ENCODE results near the gene RNF38. TPM values are rescaled to one million over a fixed set of nuclear protein-coding genes. Genes with fewer than 3 reads are reported as not detected.

RNF38 gene
- total and polyA plus RNA-seq, 9 of the 15 experiments (the other 6 are each of a cell fraction or from before 2014, with no cell fraction given) = 1.6 to 9.8 (median 4.5) TPM

- WGBS (ENCODE audit: insufficient coverage, low coverage, missing lambda C conversion rate) = no CpG with 5 or more reads among the region's 3 CpGs
- CTCF ChIA-PET (ENCODE audit: low intra/inter-chr PET ratio) = no interaction called here
- no peak for FAIRE-seq
Measured at GRCh38 chr9:36363448-36363847, 36.6 kb downstream of the RNF38 start.

More at GRCh38 chr9:36363448-36363847, 36.6 kb downstream of the RNF38 start:
- H3K27ac ChIP-seq (ENCODE audit: extremely low read depth, low read depth, low read length) = no peak overlapping the region
- intact Hi-C loops (cut with micrococcal nuclease) (no loop called here), in situ Hi-C loops (cut with MboI) (no loop called here)
- DNase-seq (ENCODE audit: extremely low read depth in 1 of 4, low spot score in 3 of 4) = no peak
- ATAC-seq = no peak
- no peaks in the 10 kb centered on the region for H3K9me3 ChIP-seq (replicated peaks; ENCODE audit: control insufficient read depth, insufficient read depth, low read depth, low read length)
- H4K20me1 ChIP-seq (replicated peaks; ENCODE audit: control insufficient read depth, insufficient read depth, low read length) = no peaks in the 10 kb centered on the region
- no peaks in the 10 kb centered on the region for H3K79me2 ChIP-seq (ENCODE audit: control insufficient read depth, insufficient read depth, low read length)
- H3K9ac ChIP-seq (ENCODE audit: insufficient read depth in 1 of 2, low read depth in 2 of 2, low read length in 2 of 2) = no peak overlapping the region
- POLR2A ChIA-PET = no interaction called here
- H3K4me1 ChIP-seq (replicated peaks in 1 of 2; ENCODE audit: control insufficient read depth in 2 of 2, insufficient read depth in 2 of 2, low read length in 2 of 2) = no peaks in the 10 kb centered on the region
- TF ChIP-seq CEBPG (CRISPR knock-in tag; IDR thresholded peaks at IDR 0.05) (no peak), CEBPG (tag; conservative IDR thresholded peaks at IDR 0.05 in 1 of 2, IDR thresholded peaks at IDR 0.05 in 1 of 2) (no peak), ZNF280A (IDR thresholded peaks at IDR 0.05; ENCODE audit: low read depth, partially characterized antibody) (no peak), AFF4 (CRISPR knock-in tag; IDR thresholded peaks at IDR 0.05) (no peak), NR2F6 (CRISPR knock-in tag; IDR thresholded peaks at IDR 0.05) (no peak)
- H3K9me1 ChIP-seq (ENCODE audit: control insufficient read depth, insufficient read depth, low read length) = no peaks in the 10 kb centered on the region
- peaks cover 27% of the 10 kb centered on the region; the same call in 2 of the 3 replicates for H3K36me3 ChIP-seq (ENCODE audit: control insufficient read depth, insufficient read depth, low read length)
- no peak overlapping the region for H3K4me2 ChIP-seq (ENCODE audit: insufficient read depth, low read length)
- no peak overlapping the region for H3K4me3 ChIP-seq
- no TSS peak for BruUV-seq (replicated peaks)
- H2AFZ ChIP-seq (ENCODE audit: low read depth, low read length) = no peak overlapping the region
- no peaks in the 10 kb centered on the region for H3K27me3 ChIP-seq (ENCODE audit: control insufficient read depth in 2 of 2, insufficient read depth in 2 of 2, low read length in 2 of 2)

Data from K562 (cell line).